Measurements from ENCODE around the gene PROCR. TPM values are rescaled to one million over a fixed set of nuclear protein-coding genes. Genes with fewer than 3 reads are reported as not detected.

Gene PROCR
- total RNA-seq, 4 donors from 2014 or later: 5.7 to 32.2 (median 26.1) TPM

- no peak for DNase-seq (ENCODE audit: low spot score in 2 of 2)
- TF ChIP-seq, protein P1, sequence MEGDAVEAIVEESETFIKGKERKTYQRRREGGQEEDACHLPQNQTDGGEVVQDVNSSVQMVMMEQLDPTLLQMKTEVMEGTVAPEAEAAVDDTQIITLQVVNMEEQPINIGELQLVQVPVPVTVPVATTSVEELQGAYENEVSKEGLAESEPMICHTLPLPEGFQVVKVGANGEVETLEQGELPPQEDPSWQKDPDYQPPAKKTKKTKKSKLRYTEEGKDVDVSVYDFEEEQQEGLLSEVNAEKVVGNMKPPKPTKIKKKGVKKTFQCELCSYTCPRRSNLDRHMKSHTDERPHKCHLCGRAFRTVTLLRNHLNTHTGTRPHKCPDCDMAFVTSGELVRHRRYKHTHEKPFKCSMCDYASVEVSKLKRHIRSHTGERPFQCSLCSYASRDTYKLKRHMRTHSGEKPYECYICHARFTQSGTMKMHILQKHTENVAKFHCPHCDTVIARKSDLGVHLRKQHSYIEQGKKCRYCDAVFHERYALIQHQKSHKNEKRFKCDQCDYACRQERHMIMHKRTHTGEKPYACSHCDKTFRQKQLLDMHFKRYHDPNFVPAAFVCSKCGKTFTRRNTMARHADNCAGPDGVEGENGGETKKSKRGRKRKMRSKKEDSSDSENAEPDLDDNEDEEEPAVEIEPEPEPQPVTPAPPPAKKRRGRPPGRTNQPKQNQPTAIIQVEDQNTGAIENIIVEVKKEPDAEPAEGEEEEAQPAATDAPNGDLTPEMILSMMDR (IDR thresholded peaks at IDR 0.05): no peak
- no peak for TF ChIP-seq POLR2A (IDR thresholded peaks at IDR 0.05)
- intact Hi-C loops (cut with DNase I; ENCODE audit: low total_unique reads): no loop called here
- no peak within 1 kb of the TSS for H3K4me3 ChIP-seq (ENCODE audit: low read depth, poor library complexity, severe bottlenecking)
- 11 to 16% methylated on average over 11 to 15 of the region's 70 CpGs for WGBS, 2 donors
Observed at GRCh38 chr20:35226126-35226883, 54.4 kb downstream of the PROCR start, which contains the start of gene MMP24. Gene MMP24 (plus strand): TSS chr20:35226690. CDS start chr20:35226739, 49 bp downstream.

Other genes with a start within 250 kb of the PROCR start
- 10 to 100 TPM; 49.9 to 56.7 (median 52.9) TPM for gene GSS, start 216.3 kb upstream of the PROCR start, total RNA-seq
- under 1 TPM; 0.10 to 0.27 (median 0.18) TPM for gene MYH7B, start 216.2 kb upstream of the PROCR start, total RNA-seq
- 10 to 100 TPM; 40.3 to 64.5 (median 50.0) TPM for gene TRPC4AP, start 79.3 kb upstream of the PROCR start, total RNA-seq
- 10 to 100 TPM in 3 of 4 donors, 1 to 10 TPM in 1; 8.8 to 18.7 (median 16.6) TPM for gene EDEM2, start 24.7 kb upstream of the PROCR start, total RNA-seq
- under 1 TPM in 3 of 4 donors, not detected in 1; 0.11 to 0.71 (median 0.27) TPM for gene MMP24, start 54.6 kb downstream of the PROCR start, total RNA-seq
- 10 to 100 TPM; 22.7 to 47.6 (median 25.4) TPM for gene MMP24OS, start 106.0 kb downstream of the PROCR start, total RNA-seq
- 100 to 1,000 TPM; 148 to 240 (median 177) TPM for gene EIF6, start 112.7 kb downstream of the PROCR start, total RNA-seq
- gene FAM83C, start 120.4 kb downstream of the PROCR start, total RNA-seq: 10 to 100 TPM; 54.4 to 85.7 (median 68.6) TPM
- 10 to 100 TPM; 18.8 to 28.1 (median 26.8) TPM for gene UQCC1, start 239.9 kb downstream of the PROCR start, total RNA-seq

All from lower leg skin (tissue), 4 donors.